Neural cell (in vitro differentiated cells): Measurements from ENCODE around the gene NCAM1. TPM values are rescaled to one million over a fixed set of nuclear protein-coding genes. Genes with fewer than 3 reads are reported as not detected.

Experiments
- H2AFZ ChIP-seq: fragments of 200-600, 300-800 bp; sonication (generic), shearing (Covaris generic); 2 replicates; pipeline ENCODE4 v1.6.0; 2014; ENCODE audit warnings: low read depth, mild to moderate bottlenecking, antibody characterized with exemption, low read length, moderate library complexity
- H3F3A ChIP-seq: fragments of 200-600 bp; shearing (Covaris generic); 2 replicates; pipeline ENCODE4 v1.6.1; 2016; ENCODE audit warnings: mild to moderate bottlenecking, moderate library complexity, mixed read lengths, antibody characterized with exemption, low read length; ENCODE audit not compliant: insufficient read depth, poor library complexity, severe bottlenecking
- H3K27ac ChIP-seq: fragments of 200-600, 300-800 bp; sonication (generic), shearing (Covaris generic); 2 replicates; pipeline ENCODE4 v1.5.1; 2014; ENCODE audit warnings: mild to moderate bottlenecking, low read length, moderate library complexity
- H3K27me3 ChIP-seq: fragments of 300-800, 200-600 bp; sonication (generic), shearing (Covaris generic); 2 replicates; pipeline ENCODE4 v1.6.0; 2014; ENCODE audit warnings: mild to moderate bottlenecking, low read depth, low read length, moderate library complexity; ENCODE audit not compliant: insufficient read depth
- H3K36me3 ChIP-seq: fragments of 300-800, 200-600 bp; sonication (generic), shearing (Covaris generic); 2 replicates; pipeline ENCODE4 v1.5.1; 2014; ENCODE audit warnings: mild to moderate bottlenecking, antibody characterized with exemption, low read length, moderate library complexity; ENCODE audit not compliant: insufficient read depth
- H3K4me2 ChIP-seq: fragments of 300-800, 200-600 bp; sonication (generic), shearing (Covaris generic); 2 replicates; pipeline ENCODE4 v1.6.0; 2014; ENCODE audit warnings: mild to moderate bottlenecking, low read length
- H3K4me3 ChIP-seq: fragments of 300-800, 200-600 bp; sonication (generic), shearing (Covaris generic); 2 replicates; pipeline ENCODE4 v1.5.1; 2014; ENCODE audit warnings: mild to moderate bottlenecking, low read length, moderate library complexity
- H3K79me2 ChIP-seq: fragments of 200-600 bp; shearing (Covaris generic); replicated peaks from 2 replicates; pipeline ENCODE4 v1.6.0; 2014; ENCODE audit warnings: mild to moderate bottlenecking, low read length, moderate library complexity; ENCODE audit not compliant: insufficient read depth
- H3K9ac ChIP-seq: fragments of 300-800, 200-600 bp; sonication (generic), shearing (Covaris generic); 2 replicates; pipeline ENCODE4 v1.6.1; 2016; ENCODE audit warnings: mild to moderate bottlenecking, low read length, mixed read lengths
- H3K9me2 ChIP-seq: fragments of 200-600 bp; shearing (Covaris generic); 2 replicates; pipeline ENCODE4 v1.6.1; 2016; ENCODE audit warnings: mild to moderate bottlenecking, low read length, mixed read lengths; ENCODE audit not compliant: insufficient read depth
- H3K9me3 ChIP-seq: fragments of 200-600, 300-800 bp; sonication (generic), shearing (Covaris generic); 2 replicates; pipeline ENCODE4 v1.6.1; 2016; ENCODE audit warnings: mild to moderate bottlenecking, mixed run types, low read length, moderate library complexity, mixed read lengths
- H4K20me1 ChIP-seq: fragments of 200-600 bp; shearing (Covaris generic); 2 replicates; pipeline ENCODE4 v1.6.1; 2016; ENCODE audit warnings: mild to moderate bottlenecking, mixed run types; ENCODE audit not compliant: insufficient read depth
- CTCF ChIP-seq: fragments of 450-650 bp; IDR thresholded peaks from 2 replicates; pipeline ENCODE4 v1.5.1; 2014; ENCODE audit warnings: antibody characterized with exemption, mild to moderate bottlenecking, moderate library complexity; ENCODE audit not compliant: poor library complexity, severe bottlenecking
- EP300 ChIP-seq: fragments of 450-650 bp; conservative IDR thresholded peaks from 2 replicates; pipeline ENCODE4 v1.6.1; 2014; ENCODE audit warnings: antibody characterized with exemption, mild to moderate bottlenecking, moderate library complexity; ENCODE audit not compliant: poor library complexity, severe bottlenecking
- EZH2 ChIP-seq: fragments of 200-600, 300-800 bp; shearing (Covaris generic), sonication (generic); IDR thresholded peaks from 2 replicates; pipeline ENCODE4 v1.6.1; 2014; ENCODE audit warnings: antibody characterized with exemption, low read length, borderline replicate concordance, mild to moderate bottlenecking; ENCODE audit not compliant: insufficient read depth, poor library complexity, severe bottlenecking
- MXI1 ChIP-seq: fragments of 450-650 bp; conservative IDR thresholded peaks from 2 replicates; pipeline ENCODE4 v1.6.1; 2014; ENCODE audit warnings: antibody characterized with exemption, mild to moderate bottlenecking; ENCODE audit not compliant: poor library complexity, severe bottlenecking
- POLR2AphosphoS5 ChIP-seq: IDR thresholded peaks from 2 replicates; pipeline ENCODE4 v1.6.1; 2012
- RAD21 ChIP-seq: fragments of 450-650 bp; conservative IDR thresholded peaks from 2 replicates; pipeline ENCODE4 v1.6.1; 2014; ENCODE audit warnings: antibody characterized with exemption, mild to moderate bottlenecking, moderate library complexity
- REST ChIP-seq: IDR thresholded peaks from 2 replicates; pipeline ENCODE4 v1.6.1; 2012; ENCODE audit warnings: borderline replicate concordance
- SMC3 ChIP-seq: fragments of 450-650 bp; conservative IDR thresholded peaks from 2 replicates; pipeline ENCODE4 v1.6.1; 2014; ENCODE audit warnings: antibody characterized with exemption, mild to moderate bottlenecking, moderate library complexity; ENCODE audit not compliant: poor library complexity
- TAF1 ChIP-seq: IDR thresholded peaks from 2 replicates; pipeline ENCODE4 v1.6.1; 2012; ENCODE audit warnings: low read depth
- polyA plus RNA-seq: library from polyadenylated mRNA; depleted of rRNA; stranded (reverse); fragments of >200 nt; gene quantifications from 2 replicates; pipeline ENCODE4 v1.2.3, GENCODE V29; 2014

NCAM1 gene
- polyA plus RNA-seq, 1 donor from 2014 or later: 120 TPM

GRCh38 chr11:113075586-113076095 is 114.4 kb downstream of the NCAM1 start:
- Histone ChIP-seq H3K36me3 (no peaks in the 10 kb centered on the region), H3K9ac (no peak overlapping the region), H3F3A (no peaks in the 10 kb centered on the region), H3K79me2 (peaks cover 6% of the 10 kb centered on the region), H3K9me3 (no peaks in the 10 kb centered on the region), H3K4me3 (no peak overlapping the region), H3K4me2 (no peak overlapping the region), H3K9me2 (no peaks in the 10 kb centered on the region), H3K27me3 (no peaks in the 10 kb centered on the region), H3K27ac (no peak overlapping the region), H4K20me1 (no peaks in the 10 kb centered on the region), H2AFZ (no peak overlapping the region)
- TF ChIP-seq RAD21: no peak
- TF ChIP-seq EP300: no peak
- TF ChIP-seq MXI1: no peak
- TF ChIP-seq CTCF: no peak
- TF ChIP-seq POLR2AphosphoS5: no peak
- TF ChIP-seq REST: no peak
- no peak for TF ChIP-seq EZH2
- TF ChIP-seq SMC3: no peak
- TF ChIP-seq TAF1: no peak

GRCh38 chr11:113077379-113077778 is 116.2 kb downstream of the NCAM1 start:
- Histone ChIP-seq H3K9ac (no peak overlapping the region), H4K20me1 (no peaks in the 10 kb centered on the region)
- no peak for TF ChIP-seq EZH2
- no peak for TF ChIP-seq TAF1
- no peak for TF ChIP-seq RAD21
- TF ChIP-seq MXI1: no peak
- TF ChIP-seq CTCF: no peak
- no peak for TF ChIP-seq EP300
- TF ChIP-seq REST: no peak
- TF ChIP-seq POLR2AphosphoS5: no peak
- no peak for TF ChIP-seq SMC3

More at GRCh38 chr11:113077379-113077778, 116.2 kb downstream of the NCAM1 start:
- no peaks in the 10 kb centered on the region for H3K36me3 ChIP-seq
- no peaks in the 10 kb centered on the region for H3K9me2 ChIP-seq
- no peaks in the 10 kb centered on the region for H3K27me3 ChIP-seq
- no peak overlapping the region for H2AFZ ChIP-seq
- no peak overlapping the region for H3K27ac ChIP-seq
- H3K79me2 ChIP-seq: peaks cover 11% of the 10 kb centered on the region
- no peak overlapping the region for H3K4me2 ChIP-seq
- H3F3A ChIP-seq: no peaks in the 10 kb centered on the region
- no peaks in the 10 kb centered on the region for H3K9me3 ChIP-seq
- no peak overlapping the region for H3K4me3 ChIP-seq
